ENCODE measurements around the gene CSMD2. TPM values are rescaled to one million over a fixed set of nuclear protein-coding genes. Genes with fewer than 3 reads are reported as not detected.

The CSMD2 gene
- polyA plus RNA-seq, 4 donors: under 0.01 to 0.54 (median 0.09) TPM

GRCh38 chr1:33763406-33763805 lies 401.6 kb downstream of the CSMD2 start:
- Histone ChIP-seq H3K9me3 (ENCODE audit: control insufficient read depth in 2 of 2, insufficient read depth in 1 of 2, low read depth in 1 of 2, low read length in 1 of 2) (no peaks in the 10 kb centered on the region), H3K4me1 (ENCODE audit: control insufficient read depth in 3 of 3, insufficient read depth in 2 of 3, low read depth in 1 of 3, low read length in 2 of 3) (no peaks in the 10 kb centered on the region), H3K27me3 (ENCODE audit: control insufficient read depth in 3 of 3, insufficient read depth in 3 of 3, low read length in 3 of 3) (peaks cover 0 to 3% (median 2%) of the 10 kb centered on the region in 3 donors), H3K27ac (ENCODE audit: low read depth in 1 of 3, low read length in 2 of 3) (no peak overlapping the region), H3K4me3 (ENCODE audit: low read depth in 1 of 3, low read length in 3 of 3) (no peak overlapping the region), H3K36me3 (ENCODE audit: control insufficient read depth in 3 of 3, insufficient read depth in 2 of 3, low read depth in 1 of 3, low read length in 3 of 3) (no peaks in the 10 kb centered on the region)
- 57 to 64% (median 61%) methylated on average over 3 of the region's 3 CpGs for WGBS, 3 donors
- DNase-seq: no peak
- FAIRE-seq: no peak

- FAIRE-seq (no peak), DNase-seq (no peak)
- Histone ChIP-seq H3K9me3 (ENCODE audit: control insufficient read depth in 2 of 2, insufficient read depth in 1 of 2, low read depth in 1 of 2, low read length in 1 of 2) (no peaks in the 10 kb centered on the region), H3K36me3 (ENCODE audit: control insufficient read depth in 3 of 3, insufficient read depth in 2 of 3, low read depth in 1 of 3, low read length in 3 of 3) (no peaks in the 10 kb centered on the region), H3K4me3 (ENCODE audit: low read depth in 1 of 3, low read length in 3 of 3) (no peak overlapping the region), H3K27ac (ENCODE audit: low read depth in 1 of 3, low read length in 2 of 3) (no peak overlapping the region), H3K27me3 (ENCODE audit: control insufficient read depth in 3 of 3, insufficient read depth in 3 of 3, low read length in 3 of 3) (peaks cover 0 to 3% (median 2%) of the 10 kb centered on the region in 3 donors), H3K4me1 (ENCODE audit: control insufficient read depth in 3 of 3, insufficient read depth in 2 of 3, low read depth in 1 of 3, low read length in 2 of 3) (no peaks in the 10 kb centered on the region)
- 50 to 67% (median 54%) methylated on average over 2 of the region's 2 CpGs for WGBS, 3 donors
These were observed 402.1 kb downstream of the CSMD2 start for GRCh38 chr1:33762962-33763361.

- no peak for DNase-seq
- no peak for FAIRE-seq
- peaks cover 0 to 3% (median 2%) of the 10 kb centered on the region in 3 donors for H3K27me3 ChIP-seq (ENCODE audit: control insufficient read depth in 3 of 3, insufficient read depth in 3 of 3, low read length in 3 of 3)
- 64 to 76% (median 68%) methylated on average over 1 of the region's 1 CpG for WGBS, 3 donors
- H3K36me3 ChIP-seq (ENCODE audit: control insufficient read depth in 3 of 3, insufficient read depth in 2 of 3, low read depth in 1 of 3, low read length in 3 of 3): no peaks in the 10 kb centered on the region
- no peak overlapping the region for H3K4me3 ChIP-seq (ENCODE audit: low read depth in 1 of 3, low read length in 3 of 3)
- no peaks in the 10 kb centered on the region for H3K4me1 ChIP-seq (ENCODE audit: control insufficient read depth in 3 of 3, insufficient read depth in 2 of 3, low read depth in 1 of 3, low read length in 2 of 3)
- H3K27ac ChIP-seq (ENCODE audit: low read depth in 1 of 3, low read length in 2 of 3): no peak overlapping the region
- H3K9me3 ChIP-seq (ENCODE audit: control insufficient read depth in 2 of 2, insufficient read depth in 1 of 2, low read depth in 1 of 2, low read length in 1 of 2): no peaks in the 10 kb centered on the region
These were observed 402.8 kb downstream of the CSMD2 start for GRCh38 chr1:33762109-33762830.

- Histone ChIP-seq H3K36me3 (ENCODE audit: control insufficient read depth in 3 of 3, insufficient read depth in 2 of 3, low read depth in 1 of 3, low read length in 3 of 3) (no peaks in the 10 kb centered on the region), H3K4me1 (ENCODE audit: control insufficient read depth in 3 of 3, insufficient read depth in 2 of 3, low read depth in 1 of 3, low read length in 2 of 3) (no peaks in the 10 kb centered on the region), H3K27me3 (ENCODE audit: control insufficient read depth in 3 of 3, insufficient read depth in 3 of 3, low read length in 3 of 3) (no peaks in the 10 kb centered on the region), H3K4me3 (ENCODE audit: low read depth in 1 of 3, low read length in 3 of 3) (no peak overlapping the region), H3K9me3 (ENCODE audit: control insufficient read depth in 2 of 2, insufficient read depth in 1 of 2, low read depth in 1 of 2, low read length in 1 of 2) (no peaks in the 10 kb centered on the region), H3K27ac (ENCODE audit: low read depth in 1 of 3, low read length in 2 of 3) (no peak overlapping the region)
- peak; percentile 2 for DNase-seq
- whole genome bisulfite sequencing, 3 donors: 50 to 55% (median 51%) methylated on average over 5 of the region's 5 CpGs
- no peak for FAIRE-seq
These were observed 406.3 kb downstream of the CSMD2 start for GRCh38 chr1:33758698-33759097.

- Histone ChIP-seq H3K36me3 (ENCODE audit: control insufficient read depth in 3 of 3, insufficient read depth in 2 of 3, low read depth in 1 of 3, low read length in 3 of 3) (no peaks in the 10 kb centered on the region), H3K9me3 (ENCODE audit: control insufficient read depth in 2 of 2, insufficient read depth in 1 of 2, low read depth in 1 of 2, low read length in 1 of 2) (peaks cover 0 to 8% of the 10 kb centered on the region in 2 donors), H3K27ac (ENCODE audit: low read depth in 1 of 3, low read length in 2 of 3) (no peak overlapping the region), H3K27me3 (ENCODE audit: control insufficient read depth in 3 of 3, insufficient read depth in 3 of 3, low read length in 3 of 3) (no peaks in the 10 kb centered on the region), H3K4me1 (ENCODE audit: control insufficient read depth in 3 of 3, insufficient read depth in 2 of 3, low read depth in 1 of 3, low read length in 2 of 3) (no peaks in the 10 kb centered on the region), H3K4me3 (ENCODE audit: low read depth in 1 of 3, low read length in 3 of 3) (no peak overlapping the region)
- no peak for DNase-seq
- no peak for FAIRE-seq
- 66 to 80% (median 72%) methylated on average over 5 of the region's 5 CpGs for WGBS, 3 donors
These were observed 411.8 kb downstream of the CSMD2 start for GRCh38 chr1:33753087-33753856.

- 83 to 87% (median 84%) methylated on average over 4 of the region's 4 CpGs for WGBS, 3 donors
- DNase-seq: no peak
- Histone ChIP-seq H3K27ac (ENCODE audit: low read depth in 1 of 3, low read length in 2 of 3) (no peak overlapping the region), H3K36me3 (ENCODE audit: control insufficient read depth in 3 of 3, insufficient read depth in 2 of 3, low read depth in 1 of 3, low read length in 3 of 3) (no peaks in the 10 kb centered on the region), H3K4me3 (ENCODE audit: low read depth in 1 of 3, low read length in 3 of 3) (no peak overlapping the region), H3K4me1 (ENCODE audit: control insufficient read depth in 3 of 3, insufficient read depth in 2 of 3, low read depth in 1 of 3, low read length in 2 of 3) (no peaks in the 10 kb centered on the region), H3K27me3 (ENCODE audit: control insufficient read depth in 3 of 3, insufficient read depth in 3 of 3, low read length in 3 of 3) (peaks cover 0 to 2% (median 0%) of the 10 kb centered on the region in 3 donors), H3K9me3 (ENCODE audit: control insufficient read depth in 2 of 2, insufficient read depth in 1 of 2, low read depth in 1 of 2, low read length in 1 of 2) (no peaks in the 10 kb centered on the region)
- no peak for FAIRE-seq
These were observed 419.1 kb downstream of the CSMD2 start for GRCh38 chr1:33745942-33746341.

- H3K9me3 ChIP-seq (ENCODE audit: control insufficient read depth in 2 of 2, insufficient read depth in 1 of 2, low read depth in 1 of 2, low read length in 1 of 2): no peaks in the 10 kb centered on the region
- no peak for FAIRE-seq
- 89 to 90% (median 90%) methylated on average over 13 of the region's 13 CpGs for WGBS, 3 donors
These were observed 421.6 kb downstream of the CSMD2 start for GRCh38 chr1:33743221-33743998.

GRCh38 chr1:33742663-33743062 lies 422.4 kb downstream of the CSMD2 start:
- H3K27me3 ChIP-seq (ENCODE audit: control insufficient read depth in 3 of 3, insufficient read depth in 3 of 3, low read length in 3 of 3): peaks cover 0 to 2% (median under 1%) of the 10 kb centered on the region in 3 donors
- no peaks in the 10 kb centered on the region for H3K4me1 ChIP-seq (ENCODE audit: control insufficient read depth in 3 of 3, insufficient read depth in 2 of 3, low read depth in 1 of 3, low read length in 2 of 3)
- DNase-seq (no peak), FAIRE-seq (no peak)
- no peaks in the 10 kb centered on the region for H3K9me3 ChIP-seq (ENCODE audit: control insufficient read depth in 2 of 2, insufficient read depth in 1 of 2, low read depth in 1 of 2, low read length in 1 of 2)
- no peak overlapping the region for H3K4me3 ChIP-seq (ENCODE audit: low read depth in 1 of 3, low read length in 3 of 3)
- no peak overlapping the region for H3K27ac ChIP-seq (ENCODE audit: low read depth in 1 of 3, low read length in 2 of 3)
- H3K36me3 ChIP-seq (ENCODE audit: control insufficient read depth in 3 of 3, insufficient read depth in 2 of 3, low read depth in 1 of 3, low read length in 3 of 3): no peaks in the 10 kb centered on the region
- 90 to 92% (median 91%) methylated on average over 3 of the region's 3 CpGs for WGBS, 3 donors

More at GRCh38 chr1:33743221-33743998, 421.6 kb downstream of the CSMD2 start:
- DNase-seq: no peak
- Histone ChIP-seq H3K27ac (ENCODE audit: low read depth in 1 of 3, low read length in 2 of 3) (no peak overlapping the region), H3K4me1 (ENCODE audit: control insufficient read depth in 3 of 3, insufficient read depth in 2 of 3, low read depth in 1 of 3, low read length in 2 of 3) (no peaks in the 10 kb centered on the region), H3K27me3 (ENCODE audit: control insufficient read depth in 3 of 3, insufficient read depth in 3 of 3, low read length in 3 of 3) (peaks cover 0 to 2% (median 0%) of the 10 kb centered on the region in 3 donors), H3K36me3 (ENCODE audit: control insufficient read depth in 3 of 3, insufficient read depth in 2 of 3, low read depth in 1 of 3, low read length in 3 of 3) (no peaks in the 10 kb centered on the region), H3K4me3 (ENCODE audit: low read depth in 1 of 3, low read length in 3 of 3) (no peak overlapping the region)
